Activated CD8-positive, alpha-beta T cell treated with anti-CD3 and anti-CD28 coated beads for 36 hours (primary cell): ENCODE measurements around the gene BRAT1. TPM values are rescaled to one million over a fixed set of nuclear protein-coding genes. Genes with fewer than 3 reads are reported as not detected.

Experiments
- ATAC-seq: fragments of 200-7000 bp; cut with Tn5 transposase; one replicate; pipeline ENCODE4 v1.10.0; 2021; ENCODE audit warnings: mild to moderate bottlenecking, moderate library complexity
- CTCF ChIA-PET: fragments of 350-600 bp; sonication (Branson Sonifier 250); formaldehyde crosslinking; loops from one replicate; lab custom pipeline; 2021; ENCODE audit warnings: antibody characterized with exemption; lab: Charles Lee
- POLR2A ChIA-PET: fragments of 350-600 bp; sonication (Branson Sonifier 250); formaldehyde crosslinking; loops from one replicate; lab custom pipeline; 2021; ENCODE audit warnings: antibody characterized with exemption; lab: Charles Lee
- DNase-seq: peaks from one replicate; pipeline ENCODE4 v3.0.0-alpha.2; 2020
- H3K27ac Mint-ChIP-seq: one replicate; pipeline ENCODE4 v1.8.0; 2021; ENCODE audit warnings: mild to moderate bottlenecking, mixed read lengths
- H3K27me3 Mint-ChIP-seq: one replicate; pipeline ENCODE4 v1.8.0; 2021; ENCODE audit warnings: mixed read lengths
- H3K36me3 Mint-ChIP-seq: one replicate; pipeline ENCODE4 v1.8.0; 2021; ENCODE audit warnings: low read depth, mixed read lengths
- H3K4me1 Mint-ChIP-seq: one replicate; pipeline ENCODE4 v1.8.0; 2021; ENCODE audit warnings: low read depth, mixed read lengths
- H3K4me3 Mint-ChIP-seq: one replicate; pipeline ENCODE4 v1.8.0; 2021; ENCODE audit warnings: mild to moderate bottlenecking, moderate library complexity, mixed read lengths
- H3K9me3 Mint-ChIP-seq: one replicate; pipeline ENCODE4 v1.8.0; 2021; ENCODE audit warnings: mixed read lengths
- CTCF ChIP-seq: fragments of 200-600 bp; IDR thresholded peaks from one replicate; pipeline ENCODE4 v1.8.0; 2022; ENCODE audit warnings: antibody characterized with exemption, mild to moderate bottlenecking
- intact Hi-C: fragments of 100-400 bp; cut with micrococcal nuclease; formaldehyde crosslinking; loops from one replicate; pipeline ENCODE4 v1.10.0; 2022
- total RNA-seq, 2 experiments: library from RNA; stranded (reverse); gene quantifications; one replicate each; pipeline ENCODE4 v1.2.3, GENCODE V29; 2021

Gene BRAT1
- total RNA-seq, 2 experiments from 2014 or later = 30.9 to 32.6 TPM

DNA sequence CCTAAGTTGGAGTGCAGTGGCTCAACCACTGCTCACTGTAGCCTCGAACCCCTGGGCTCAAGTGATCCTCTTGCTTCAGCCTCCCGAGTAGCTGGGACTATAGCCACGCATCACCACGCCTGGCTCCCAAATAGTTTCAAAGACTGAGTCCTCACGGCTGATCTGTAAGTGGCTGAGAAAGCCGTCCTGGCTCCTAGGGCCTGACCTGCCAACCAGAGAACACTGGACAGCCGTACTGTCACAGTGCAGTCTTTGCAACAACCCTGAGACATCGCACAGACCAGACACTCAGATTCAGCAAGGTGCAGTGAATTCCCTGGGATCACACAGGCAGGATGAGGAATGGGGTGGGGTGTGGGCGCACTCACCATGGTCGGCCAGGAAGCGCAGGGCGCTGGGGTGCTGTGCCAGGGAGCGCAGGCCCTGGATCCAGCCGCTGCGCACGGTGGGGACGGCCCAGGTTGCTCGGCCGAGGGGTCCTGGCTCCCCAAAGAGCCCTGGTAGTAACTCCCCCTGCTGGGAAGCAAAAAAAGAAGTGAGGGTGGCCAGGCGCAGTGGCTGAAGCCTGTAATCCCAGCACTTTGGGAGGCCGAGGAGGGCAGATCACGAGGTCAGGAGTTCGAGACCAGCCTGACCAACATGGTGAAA, 10.7 kb downstream of the BRAT1 start:
- no peak overlapping the region for H3K4me3 Mint-ChIP-seq
- ATAC-seq (no peak), DNase-seq (no peak)
- no peak overlapping the region for H3K27ac Mint-ChIP-seq
- no peak for TF ChIP-seq CTCF
- H3K27me3 Mint-ChIP-seq = no peaks in the 10 kb centered on the region
- peaks cover 24% of the 10 kb centered on the region for H3K36me3 Mint-ChIP-seq
- CTCF ChIA-PET = no interaction called here
- peaks cover 4% of the 10 kb centered on the region for H3K4me1 Mint-ChIP-seq
- intact Hi-C loops = no loop called here
- H3K9me3 Mint-ChIP-seq = no peaks in the 10 kb centered on the region
- POLR2A ChIA-PET = interaction anchor here (1.2 kb wide), 1 partner anchor 169 kb away, joined by 3 read pairs; no protein-coding TSS in a partner anchor

DNA sequence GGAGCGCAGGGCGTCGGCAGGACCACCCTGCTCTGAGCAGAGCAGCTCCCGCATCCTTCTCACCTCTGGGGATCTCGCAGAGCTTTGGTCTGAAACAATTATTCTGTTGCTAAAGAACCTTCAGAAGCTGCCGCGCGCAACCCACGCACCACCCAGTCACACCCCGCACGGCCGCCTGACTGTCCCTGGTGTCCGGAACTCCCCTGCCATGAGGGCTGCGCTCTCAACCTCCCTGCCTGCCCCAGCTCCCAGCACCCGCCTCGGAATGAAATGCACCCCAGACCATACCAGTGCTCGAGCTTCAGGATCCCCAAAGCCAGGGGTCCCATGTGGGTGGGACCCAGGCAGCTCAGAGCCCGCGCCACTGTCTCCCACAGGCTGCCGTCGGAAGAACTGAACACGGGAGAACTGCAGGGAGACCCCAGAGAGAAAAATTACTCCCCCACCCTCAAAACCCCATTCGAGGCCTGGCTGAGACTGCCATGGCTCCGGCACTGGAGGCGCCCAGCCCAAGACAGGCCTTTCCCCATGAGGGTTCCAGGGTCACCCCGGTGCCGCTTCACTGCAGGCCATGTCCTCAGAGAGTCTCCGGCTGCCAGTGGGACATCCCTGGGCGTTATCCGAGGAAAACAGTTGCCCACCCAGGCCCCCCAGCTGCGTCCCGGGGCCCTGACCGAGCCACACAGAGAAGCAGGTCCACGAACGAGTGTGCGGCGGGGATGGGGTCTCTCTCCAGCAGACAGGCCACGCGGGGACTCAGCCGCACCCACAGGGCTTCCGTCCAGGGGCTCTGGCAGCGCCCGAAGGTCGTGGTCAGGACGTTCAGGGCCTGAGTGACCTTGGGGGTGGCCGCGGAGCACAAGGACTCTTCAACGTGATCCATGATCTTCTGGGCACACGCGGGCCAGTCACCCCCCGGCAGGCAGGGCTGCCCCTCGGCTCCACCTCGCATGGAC, 12.1 kb downstream of the BRAT1 start:
- H3K4me3 Mint-ChIP-seq = no peak overlapping the region
- no peaks in the 10 kb centered on the region for H3K9me3 Mint-ChIP-seq
- ATAC-seq (no peak), DNase-seq (no peak)
- H3K4me1 Mint-ChIP-seq = no peaks in the 10 kb centered on the region
- ChIA-PET CTCF (no interaction called here), POLR2A (interaction anchor here (0.9 to 1.9 kb wide), 2 partner anchors 13 to 14 kb away, joined by 3 to 6 read pairs; partner anchors contain the start of gene BRAT1)
- no peak for TF ChIP-seq CTCF
- no peak overlapping the region for H3K27ac Mint-ChIP-seq
- H3K27me3 Mint-ChIP-seq = no peaks in the 10 kb centered on the region
- intact Hi-C loops = no loop called here
- peaks cover 18% of the 10 kb centered on the region for H3K36me3 Mint-ChIP-seq

GRCh38 chr7:2542011-2542915, 13.1 kb downstream of the BRAT1 start:
- ATAC-seq (no peak), DNase-seq (no peak)
- Mint-ChIP-seq H3K27me3 (no peaks in the 10 kb centered on the region), H3K27ac (no peak overlapping the region), H3K36me3 (peaks cover 12% of the 10 kb centered on the region), H3K4me1 (no peaks in the 10 kb centered on the region), H3K9me3 (no peaks in the 10 kb centered on the region), H3K4me3 (no peak overlapping the region)
- ChIA-PET CTCF (no interaction called here), POLR2A (interaction anchor here (0.6 to 1.9 kb wide), 4 partner anchors 12 to 21 kb away, joined by 3 to 6 read pairs (median 3); partner anchors contain the start of gene BRAT1)
- intact Hi-C loops = no loop called here
- no peak for TF ChIP-seq CTCF

GRCh38 chr7:2541291-2542010, 13.9 kb downstream of the BRAT1 start:
- Mint-ChIP-seq H3K27ac (no peak overlapping the region), H3K4me3 (no peak overlapping the region), H3K36me3 (peaks cover 9% of the 10 kb centered on the region), H3K27me3 (no peaks in the 10 kb centered on the region), H3K4me1 (no peaks in the 10 kb centered on the region), H3K9me3 (no peaks in the 10 kb centered on the region)
- no peak for TF ChIP-seq CTCF
- DNase-seq = no peak
- intact Hi-C loops = no loop called here
- ChIA-PET CTCF (no interaction called here), POLR2A (interaction anchor here (0.6 to 2.5 kb wide), 4 partner anchors 11 to 22 kb away, joined by 3 to 8 read pairs (median 3); no protein-coding TSS in a partner anchor)
- no peak for ATAC-seq
